AG08395 (cell line): ENCODE measurements around the gene NARF.
A peak's percentile ranks its signal among the peaks of the same experiment; 100 is the strongest.
"Not testable (repeated sequence)": the region's sequence is repeated elsewhere in the genome, so short reads cannot be mapped to it uniquely, and the experiment has no call there.

Experiments used
- DNase-seq: peaks from one replicate; pipeline ENCODE4 v3.0.0; 2012; ENCODE audit warnings: mixed read lengths, low spot score

NARF gene

DNA sequence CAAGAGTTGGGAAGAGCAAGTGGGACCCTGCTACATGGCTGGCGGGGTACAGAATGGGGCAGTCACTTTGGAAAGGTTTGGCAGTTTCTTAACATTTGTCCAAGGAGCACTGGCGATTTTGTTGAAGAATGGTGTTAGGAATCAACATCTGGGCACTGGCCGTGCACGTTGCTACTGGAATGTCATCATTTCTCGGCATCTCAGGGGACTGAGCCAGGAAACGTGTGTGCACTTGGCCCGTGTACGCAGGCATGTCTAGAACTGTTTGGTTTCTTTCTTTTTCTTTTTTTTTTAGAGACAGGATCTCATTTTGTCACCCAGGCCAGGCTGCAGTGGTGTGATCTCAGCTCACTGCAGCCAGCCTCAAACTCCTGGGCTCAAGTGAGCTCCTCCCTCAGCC lies 43.7 kb downstream of the NARF start:
- DNase-seq = peak; percentile 48

DNA sequence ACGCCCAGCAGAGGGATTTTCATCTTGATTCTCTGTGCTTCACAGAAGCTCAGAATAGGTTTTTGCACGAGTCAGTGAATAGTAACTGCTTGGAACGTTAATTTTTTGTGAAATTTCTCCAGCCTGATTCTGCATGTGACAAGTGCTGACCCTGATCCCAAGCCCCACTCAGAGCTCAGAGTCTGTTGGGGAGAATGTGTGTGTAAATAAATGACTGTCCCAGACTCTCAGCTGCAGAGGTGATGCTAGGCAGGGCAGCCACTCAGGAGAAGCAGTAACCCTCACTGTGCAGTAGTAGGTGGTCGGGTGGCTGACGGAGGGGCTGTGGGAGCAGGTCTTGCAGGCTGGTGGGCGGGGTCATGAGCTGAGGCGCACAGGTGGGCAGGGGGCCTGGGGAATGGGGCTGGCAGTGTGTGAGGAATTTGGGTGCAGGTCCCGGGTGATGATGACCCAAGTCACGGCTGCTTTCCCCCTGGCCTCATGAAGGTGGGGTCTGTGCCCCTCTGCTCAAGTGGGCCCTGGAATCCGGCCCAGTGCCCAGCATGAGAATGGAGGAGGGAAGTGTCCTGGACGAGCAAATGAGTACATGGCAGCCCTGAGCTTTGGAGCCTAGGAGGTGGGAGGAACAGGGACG lies 44.7 kb downstream of the NARF start:
- no peak for DNase-seq

DNA sequence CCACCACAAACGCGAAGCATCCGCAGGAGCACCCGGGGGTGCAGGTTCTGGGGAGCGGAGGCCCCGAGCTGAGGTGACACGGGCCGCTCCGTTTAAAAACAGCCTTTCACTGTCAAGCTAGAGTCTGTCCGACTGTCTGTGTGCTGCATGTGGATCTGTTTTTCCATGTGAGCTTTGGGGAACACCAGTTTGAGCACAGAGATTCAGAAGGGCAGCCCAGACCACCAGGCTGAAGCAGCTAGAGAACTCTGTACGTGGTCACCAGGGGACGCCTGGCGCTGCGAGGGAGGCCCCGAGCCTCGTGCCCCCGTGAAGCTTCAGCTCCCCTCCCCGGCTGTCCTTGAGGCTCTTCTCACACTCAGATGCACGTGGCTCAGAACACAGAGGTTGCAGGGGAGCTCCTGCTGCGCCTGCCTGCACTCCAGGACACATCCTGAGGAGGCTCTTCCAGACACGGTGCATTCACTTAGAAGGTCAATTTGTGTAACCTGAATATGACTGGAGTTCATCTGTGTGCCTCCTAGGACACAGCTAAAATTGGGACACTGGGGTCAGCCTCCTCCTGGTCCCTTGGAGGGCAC lies 45.3 kb downstream of the NARF start:
- no peak for DNase-seq

DNA sequence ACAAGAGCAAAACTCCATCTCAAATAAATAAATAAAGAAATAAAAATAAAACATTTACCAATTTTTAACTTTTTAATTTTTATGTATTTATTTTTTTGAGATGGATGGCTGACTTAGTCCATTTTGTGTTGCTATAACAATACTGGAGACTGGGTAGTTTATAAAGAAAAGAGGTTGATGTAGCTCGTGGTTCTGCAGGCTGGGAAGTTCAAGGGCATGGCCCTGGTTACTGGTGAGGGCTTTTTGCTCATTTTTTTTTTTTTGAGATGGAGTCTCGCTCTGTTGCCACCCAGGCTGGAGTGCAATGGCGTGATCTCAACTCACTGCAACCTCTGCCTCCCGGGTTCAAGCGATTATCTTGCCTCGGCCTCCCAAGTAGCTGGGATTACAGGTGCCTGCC lies 46.8 kb downstream of the NARF start:
- no peak for DNase-seq

DNA sequence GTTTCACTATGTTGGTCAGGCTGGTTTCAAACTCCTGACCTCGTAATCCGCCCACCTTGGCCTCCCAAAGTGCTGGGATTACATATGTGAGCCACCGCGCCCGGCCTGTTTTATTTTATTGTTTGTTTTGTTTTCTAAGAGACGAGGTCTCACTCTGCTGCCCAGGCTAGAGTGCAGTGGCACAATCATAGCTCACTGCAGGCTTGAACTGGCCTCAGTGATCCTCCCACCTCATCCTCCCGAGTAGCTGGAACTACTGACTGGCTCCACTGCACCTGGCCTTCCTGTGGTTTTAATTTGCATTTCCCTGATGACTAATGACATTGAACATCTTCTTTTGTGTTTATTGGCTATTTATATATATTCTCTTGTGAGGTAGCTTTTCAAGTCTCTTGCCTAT lies 47.9 kb downstream of the NARF start:
- not testable (repeated sequence) for DNase-seq

DNA sequence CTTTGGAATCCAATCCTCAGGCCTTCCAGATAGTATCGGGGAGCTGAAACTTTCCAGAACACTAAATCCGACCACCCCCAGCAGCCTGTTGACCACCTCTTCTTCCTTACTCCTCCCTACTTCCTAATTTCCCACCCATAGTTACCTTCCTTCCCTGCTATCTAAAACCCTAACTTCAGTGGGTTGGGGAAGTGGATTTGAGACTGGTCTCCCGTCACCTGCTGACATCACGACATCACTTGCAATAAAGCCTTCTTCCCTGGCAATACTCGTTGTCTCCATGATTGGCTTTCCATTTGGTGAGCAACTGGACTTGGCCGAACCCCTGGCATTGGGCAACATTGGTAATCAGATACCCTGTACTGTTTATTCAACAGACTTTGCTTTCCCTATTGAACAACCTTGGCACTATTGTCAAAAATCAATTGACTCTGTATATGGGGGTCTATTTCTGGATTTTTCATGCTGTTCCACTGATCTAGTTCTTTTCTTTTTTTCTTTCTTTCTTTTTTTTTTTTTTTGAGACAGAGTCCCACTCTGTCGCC lies 49.2 kb downstream of the NARF start:
- no peak for DNase-seq

DNA sequence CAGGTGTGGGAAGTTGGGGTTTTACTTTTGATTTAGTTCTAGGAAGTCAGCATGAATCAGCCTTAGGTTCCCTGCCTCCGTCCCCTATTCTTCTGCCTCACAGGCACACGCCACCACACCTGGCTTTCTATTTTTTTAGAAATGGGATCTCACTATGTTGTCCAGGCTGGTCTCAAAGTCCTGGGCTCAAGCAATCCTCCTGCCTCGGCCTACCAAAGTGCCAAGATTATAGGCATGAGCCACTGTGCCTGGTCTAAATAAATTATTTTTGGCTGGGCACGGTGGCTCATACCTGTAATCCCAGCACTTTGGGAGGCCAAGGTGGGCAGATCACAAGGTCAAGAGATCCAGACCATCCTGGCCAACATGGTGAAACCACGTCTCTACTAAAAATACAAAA lies 53.1 kb downstream of the NARF start:
- DNase-seq = not testable (repeated sequence)

DNA sequence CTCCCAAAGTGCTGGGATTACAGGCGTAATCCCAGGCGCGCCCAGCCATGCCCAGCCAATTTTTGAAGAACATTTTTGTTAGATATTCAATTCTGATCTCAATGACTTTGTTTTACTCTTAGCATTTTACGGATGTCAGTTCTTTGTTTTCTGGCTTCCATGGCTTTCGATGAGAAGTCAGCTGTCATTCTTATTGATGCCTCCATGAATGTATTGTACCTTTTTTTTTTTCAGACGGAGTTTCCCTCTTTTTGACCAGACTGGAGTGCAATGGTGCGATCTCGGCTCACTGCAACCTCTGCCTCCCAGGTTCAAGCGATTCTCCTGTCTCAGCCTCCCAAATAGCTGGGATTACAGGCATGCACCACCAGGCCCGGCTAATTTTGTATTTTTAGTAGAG lies 55.3 kb downstream of the NARF start:
- DNase-seq = not testable (repeated sequence)

DNA sequence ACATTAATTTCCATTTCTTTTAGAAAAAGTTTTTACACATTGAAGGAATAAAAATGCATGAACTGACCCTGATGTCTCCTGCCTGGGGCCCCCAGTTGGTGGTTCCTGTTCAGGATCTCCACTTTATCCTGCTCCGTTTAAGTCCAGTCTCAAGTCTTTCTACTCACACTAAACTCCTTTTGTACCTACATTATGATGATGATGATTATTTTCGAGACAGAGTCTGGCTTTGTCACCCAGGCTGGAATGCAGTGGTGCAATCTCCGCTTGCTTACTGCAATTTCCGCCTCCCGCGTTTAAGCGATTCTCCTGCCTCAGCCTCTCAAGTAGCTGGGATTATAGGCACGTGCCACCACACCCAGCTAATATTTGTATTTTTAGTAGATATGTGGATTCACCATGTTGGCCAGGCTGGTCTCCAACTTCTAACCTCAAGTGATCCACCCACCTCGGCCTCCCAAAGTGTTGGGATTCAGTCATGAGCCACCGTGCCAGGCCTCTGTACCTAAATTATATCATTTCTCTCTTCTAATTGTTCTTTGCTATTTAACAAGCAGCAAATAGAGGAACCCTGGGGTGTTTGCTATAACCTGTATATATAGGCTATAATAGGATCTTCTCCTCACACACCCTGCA lies 58.8 kb downstream of the NARF start:
- no peak for DNase-seq

DNA sequence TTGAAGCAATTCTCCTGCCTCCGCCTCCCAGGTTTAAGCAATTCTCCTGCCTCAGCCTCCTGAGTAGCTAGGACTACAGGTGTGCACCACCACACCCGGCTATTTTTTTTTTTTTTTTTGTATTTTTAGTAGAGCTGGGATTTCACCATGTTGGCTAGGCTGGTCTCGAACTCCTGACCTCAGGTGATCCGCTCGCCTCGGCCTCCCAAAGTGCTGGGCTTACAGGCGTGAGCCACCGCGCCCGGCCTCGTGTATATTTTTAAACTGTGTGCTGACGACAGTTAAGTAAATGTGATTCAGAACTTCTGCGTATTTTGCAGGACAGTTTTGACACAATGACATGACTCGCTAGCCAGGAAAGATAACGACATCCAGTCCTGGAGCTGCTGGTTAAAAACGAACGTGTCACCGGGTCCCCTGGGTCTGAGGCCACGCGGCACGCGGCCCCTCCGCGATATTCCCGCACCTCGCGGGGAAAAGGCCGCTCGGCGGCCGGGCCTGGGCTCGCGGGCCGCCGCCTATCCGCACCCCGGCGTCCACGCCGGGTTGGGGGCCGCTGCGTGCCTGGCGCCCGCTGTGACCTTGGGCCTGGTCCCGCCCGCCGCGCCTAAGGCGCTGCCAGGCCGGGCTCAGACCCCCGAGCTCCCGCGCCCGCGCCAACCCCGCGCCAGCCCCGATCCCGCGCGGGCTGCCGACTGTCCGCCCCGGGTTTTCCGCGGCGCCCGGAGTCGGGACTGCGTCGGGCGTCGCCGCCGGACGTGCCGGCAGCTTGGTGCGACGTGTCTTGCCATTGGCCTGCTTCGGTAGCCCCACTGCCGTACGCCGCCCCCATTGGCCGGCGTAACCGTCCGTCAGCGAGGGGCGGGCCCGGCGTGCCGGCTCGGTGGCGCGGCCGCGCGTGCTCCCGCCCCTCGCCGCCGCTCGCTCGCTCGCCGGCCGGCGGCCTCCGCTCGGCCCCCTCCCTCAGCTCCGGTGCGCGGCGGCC lies 60.6 kb downstream of the NARF start, which contains the start of gene FOXK2:
Gene FOXK2 (plus strand): TSS at position 907 of the 985 bp plus-strand sequence. CDS start 157 bp downstream, outside the sequence.
- DNase-seq = peak; percentile 99

DNA sequence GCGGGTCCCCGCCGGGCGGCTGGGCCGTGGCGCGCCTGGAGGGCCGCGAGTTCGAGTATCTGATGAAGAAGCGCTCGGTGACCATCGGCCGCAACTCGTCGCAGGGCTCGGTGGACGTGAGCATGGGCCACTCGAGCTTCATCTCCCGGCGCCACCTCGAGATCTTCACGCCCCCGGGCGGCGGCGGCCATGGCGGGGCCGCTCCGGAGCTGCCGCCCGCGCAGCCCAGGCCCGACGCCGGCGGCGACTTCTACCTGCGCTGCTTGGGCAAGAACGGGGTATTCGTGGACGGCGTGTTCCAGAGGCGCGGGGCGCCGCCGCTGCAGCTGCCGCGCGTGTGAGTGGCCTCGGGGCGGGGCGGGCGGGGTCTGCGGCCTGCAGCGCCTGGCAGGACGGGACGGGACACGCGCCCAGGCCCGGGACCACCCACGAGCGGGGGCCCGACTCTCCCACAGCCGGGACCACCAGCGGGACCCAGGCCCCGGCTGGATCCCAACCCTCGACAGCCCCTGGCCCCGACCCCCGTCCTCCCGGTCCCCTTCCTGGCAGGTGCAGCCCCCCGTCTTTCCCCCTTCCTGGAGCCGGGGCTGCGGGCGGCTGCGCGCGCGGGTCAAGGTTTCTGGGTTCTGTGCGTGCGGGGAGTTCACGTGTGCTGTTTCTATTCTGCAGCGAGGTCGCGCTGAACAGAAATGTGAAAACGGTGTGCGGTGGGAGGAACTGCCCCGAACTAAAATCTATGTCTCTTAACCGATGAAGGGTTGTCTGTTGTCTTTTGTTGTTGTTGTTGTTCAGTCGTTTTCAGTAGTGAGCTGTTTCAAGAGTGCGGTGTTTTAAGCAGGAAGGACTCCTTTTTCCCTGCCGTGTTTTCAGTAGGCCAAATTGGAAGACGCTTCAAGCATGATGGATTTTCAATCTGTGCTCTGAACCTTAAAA lies 61.7 kb downstream of the NARF start:
- DNase-seq = no peak

DNA sequence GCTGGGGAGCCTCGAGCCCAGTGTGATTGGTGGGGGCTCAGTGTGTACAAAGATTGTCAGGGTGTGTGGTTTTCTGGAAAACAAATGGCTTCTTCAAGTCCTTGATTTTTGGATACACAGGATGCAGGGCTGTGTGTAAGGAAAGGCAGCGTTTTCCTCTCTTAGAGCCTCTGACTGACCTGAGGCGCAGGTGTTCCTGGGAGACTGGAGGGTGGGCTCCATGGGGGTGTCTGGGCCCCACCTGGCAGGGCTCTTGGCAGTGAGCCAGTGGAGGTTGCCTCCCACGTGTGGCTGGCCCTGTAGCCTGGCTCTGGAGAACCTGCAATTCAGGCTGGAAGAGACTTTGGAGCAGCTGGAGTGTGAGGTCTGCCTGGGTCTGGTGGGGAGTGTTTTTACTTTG lies 66.0 kb downstream of the NARF start:
- DNase-seq = no peak

DNA sequence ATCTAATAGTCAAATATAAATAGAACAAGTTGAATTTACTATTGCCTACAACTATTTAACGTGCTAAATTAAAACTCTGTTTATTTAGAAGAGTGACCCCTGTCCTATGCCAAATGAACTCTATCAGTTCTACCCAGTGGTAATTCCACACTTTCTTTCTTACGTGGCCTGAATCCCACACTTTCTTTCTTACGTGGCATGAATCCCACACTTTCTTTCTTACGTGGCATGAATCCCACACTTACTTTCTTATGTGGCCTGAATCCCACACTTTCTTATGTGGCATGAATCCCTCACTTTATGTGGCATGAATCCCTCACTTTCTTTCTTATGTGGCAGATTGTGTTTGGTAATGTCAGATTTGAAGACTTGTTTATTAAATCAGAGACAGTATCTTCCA lies 67.2 kb downstream of the NARF start:
- no peak for DNase-seq

DNA sequence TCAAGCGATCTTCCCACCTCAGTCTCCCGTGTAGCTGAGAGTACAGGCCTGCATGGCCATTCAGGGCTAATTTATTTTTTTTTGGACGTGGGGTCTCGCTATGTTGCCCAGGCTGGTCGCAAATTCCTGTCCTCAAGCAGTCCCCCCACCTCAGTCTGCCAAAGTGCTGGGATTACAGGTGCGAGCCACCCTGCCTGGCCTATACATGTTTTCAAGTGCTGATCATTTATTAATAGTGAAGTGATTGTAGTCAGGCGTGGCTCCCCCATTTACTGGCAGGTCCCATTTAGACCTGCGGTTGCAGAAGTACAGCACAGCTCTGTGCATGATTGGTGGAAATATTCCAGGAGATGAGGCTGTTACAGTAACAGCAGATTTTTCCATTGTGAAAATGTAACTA lies 69.4 kb downstream of the NARF start:
- peak; percentile 51 for DNase-seq

DNA sequence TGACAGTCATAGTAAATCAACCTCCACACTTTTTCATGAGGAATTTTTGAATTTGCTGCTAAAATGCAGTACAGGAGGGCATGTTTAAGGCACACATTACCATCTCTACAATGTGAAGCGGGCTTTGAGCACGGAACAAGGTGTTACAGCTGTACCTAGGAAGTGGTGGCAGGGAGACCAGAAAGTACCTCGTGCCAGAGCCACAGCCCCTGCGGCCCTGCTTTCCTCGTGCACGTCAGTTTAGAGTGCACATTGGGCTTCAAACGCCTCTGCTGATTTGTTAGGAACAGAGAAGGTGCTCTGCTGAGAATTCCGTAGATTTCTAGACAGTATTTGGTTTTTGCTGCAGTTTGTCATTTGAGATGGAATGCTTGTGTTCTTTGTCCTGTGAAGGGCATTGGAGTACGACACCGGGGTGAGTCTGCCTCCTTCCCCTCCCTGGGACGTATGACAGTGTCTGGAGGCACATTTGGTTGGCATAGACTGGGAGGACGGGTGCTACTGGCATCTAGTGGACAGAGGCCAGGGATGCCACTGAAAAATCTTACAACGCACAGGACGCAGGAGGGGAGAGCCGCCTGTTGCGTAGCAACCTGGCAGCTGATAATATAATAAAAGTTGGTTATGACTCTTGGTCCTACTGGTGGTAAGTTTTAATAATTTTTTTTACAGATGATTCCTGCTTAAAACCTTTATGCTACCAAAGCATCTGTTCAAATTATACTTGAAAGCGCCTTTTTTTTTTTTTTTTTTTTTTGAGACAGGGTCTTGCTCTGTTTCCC lies 70.1 kb downstream of the NARF start:
- DNase-seq = peak; percentile 67

DNA sequence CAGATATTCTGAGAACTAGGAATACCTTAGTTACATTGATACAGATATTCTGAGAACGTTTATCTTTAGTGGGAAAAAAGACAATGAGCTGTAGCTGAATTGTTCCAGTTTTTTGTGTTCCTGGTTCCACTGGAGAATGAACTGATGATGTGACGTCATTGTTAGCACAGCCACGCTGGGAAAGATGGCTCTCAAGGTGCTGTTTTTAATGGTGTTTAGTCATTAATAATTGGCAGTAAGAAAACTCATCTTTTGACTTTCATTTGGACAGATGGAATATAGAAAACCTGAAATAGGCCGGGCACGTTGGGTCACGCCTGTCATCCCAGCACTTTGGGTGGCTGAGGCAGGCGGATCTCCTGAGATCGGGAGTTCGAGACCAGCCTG lies 71.4 kb downstream of the NARF start:
- no peak for DNase-seq

DNA sequence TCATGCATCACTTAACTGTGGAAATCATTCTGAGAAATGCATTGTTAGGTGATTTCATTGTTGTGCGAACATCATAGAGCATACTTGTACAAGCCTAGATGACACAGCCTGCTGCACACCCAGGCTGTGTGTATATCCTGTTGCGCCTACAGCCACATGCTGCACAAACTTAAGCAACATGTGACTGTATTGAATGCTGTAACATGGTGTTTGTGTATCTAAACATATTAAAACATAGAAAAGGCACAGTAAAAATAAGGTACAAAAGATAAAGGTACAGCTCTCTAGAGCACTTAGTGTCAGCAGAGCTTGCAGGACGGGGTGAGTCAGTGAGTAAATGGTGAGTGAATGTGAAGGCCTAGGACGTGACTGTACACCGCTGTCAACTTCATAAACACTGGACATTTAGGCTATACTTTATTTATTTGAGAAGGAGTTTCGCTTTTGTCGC lies 72.9 kb downstream of the NARF start:
- no peak for DNase-seq

DNA sequence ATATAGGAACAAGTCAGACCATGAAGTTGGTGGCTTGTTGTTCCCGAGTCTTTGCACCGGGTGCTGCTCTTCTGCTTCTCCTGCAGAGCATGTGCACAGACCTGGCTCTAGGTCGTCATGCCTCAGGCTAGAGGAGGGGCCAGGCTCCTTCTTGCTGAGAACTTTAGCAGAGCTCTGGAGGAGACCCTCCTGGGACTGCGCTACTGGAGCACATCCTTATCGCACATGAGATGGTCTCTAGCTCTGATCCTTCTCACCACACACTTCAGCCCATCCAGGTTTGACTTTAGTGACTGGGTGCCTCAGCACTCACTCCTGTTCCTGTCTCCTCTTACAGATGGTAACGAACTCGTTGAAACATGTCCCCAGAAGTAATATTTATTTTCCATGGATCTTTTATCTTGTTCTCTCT lies 75.9 kb downstream of the NARF start:
- DNase-seq = no peak

DNA sequence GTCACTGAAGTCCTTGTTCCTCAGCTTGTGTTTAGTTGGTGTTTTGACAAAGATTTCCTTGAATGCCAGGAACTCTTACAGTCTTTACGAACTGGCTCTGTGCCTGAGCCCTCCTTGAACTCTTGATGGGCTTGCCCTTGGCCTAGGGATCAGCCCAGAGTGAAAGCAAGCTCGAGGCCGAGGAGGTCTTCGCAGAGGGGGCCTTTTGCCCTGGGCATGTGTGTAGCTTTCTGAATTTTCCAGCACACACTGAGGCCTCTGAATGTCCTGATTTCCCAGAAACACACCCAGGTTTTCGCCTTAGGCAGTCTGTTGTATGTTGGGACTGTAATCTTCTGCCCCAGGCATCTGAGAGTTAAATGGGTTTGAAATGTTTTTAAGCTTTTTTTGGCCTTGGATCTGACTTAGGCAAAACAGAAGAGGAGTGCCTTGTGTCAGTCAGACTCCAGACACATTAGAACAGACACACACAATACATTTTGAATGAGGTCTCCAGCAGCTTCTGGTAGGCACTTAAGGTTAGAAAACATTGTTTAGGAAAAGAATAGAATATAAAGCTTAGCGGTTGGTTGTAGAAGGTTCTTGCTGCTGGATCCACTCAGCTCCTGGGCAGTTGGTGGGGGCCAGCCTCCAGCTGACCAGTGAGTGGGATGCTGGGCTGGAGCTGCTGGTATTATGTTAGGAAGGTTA lies 78.1 kb downstream of the NARF start:
- DNase-seq = peak; percentile 30
